T-cell (primary cell): ENCODE results near the gene APC2. TPM values are rescaled to one million over a fixed set of nuclear protein-coding genes. Genes with fewer than 3 reads are reported as not detected.
"Not testable (repeated sequence)": the region's sequence is repeated elsewhere in the genome, so short reads cannot be mapped to it uniquely, and the experiment has no call there.

Experiments used
- ATAC-seq, 4 experiments: fragments of 200-7000 bp in 3 of 4; fragments of 150-1000 bp in 1 of 4; cut with Tn5 transposase; replicated peaks in 1 of 4; 1 replicate in 3 of 4; 2 replicates in 1 of 4; pipeline ENCODE4 v1.10.0; 2021; ENCODE audit warnings: moderate library complexity in 3 of 4, mild to moderate bottlenecking in 2 of 4, moderate number of reproducible peaks in 1 of 4
- CTCF ChIA-PET, 2 donors: fragments of 300-600 bp; sonication (Branson Sonifier 250); formaldehyde crosslinking; loops; one replicate each; lab custom pipeline; 2022; ENCODE audit warnings: antibody characterized with exemption in 2 of 2; lab: Charles Lee
- POLR2A ChIA-PET, 2 donors: fragments of 300-600 bp; sonication (Branson Sonifier 250); formaldehyde crosslinking; loops; one replicate each; lab custom pipeline; 2022; ENCODE audit warnings: antibody characterized with exemption in 2 of 2; lab: Charles Lee
- DNase-seq, 35 experiments: peaks; one replicate each; pipeline versions ENCODE4 v3.0.0 to v3.0.0-alpha.2; 2013 to 2023
- H3K27ac ChIP-seq: one replicate; pipeline ENCODE4 v1.5.1; 2013; ENCODE audit warnings: low read length
- H3K27me3 ChIP-seq, 2 experiments: replicated peaks in 1 of 2; 1 replicate in 1 of 2; 2 replicates in 1 of 2; pipeline versions ENCODE4 v1.6.1 to v1.7.0; 2013; ENCODE audit warnings: low read length in 1 of 2, mixed read lengths in 1 of 2; ENCODE audit not compliant: control insufficient read depth in 2 of 2, insufficient read depth in 2 of 2; ENCODE audit errors: extremely low read depth in 1 of 2
- H3K36me3 ChIP-seq, 2 donors: 1 replicate in 1 of 2; 2 replicates in 1 of 2; pipeline versions ENCODE4 v1.6.1 to v1.7.0; 2013; ENCODE audit warnings: low read length in 1 of 2; ENCODE audit not compliant: control insufficient read depth in 2 of 2, insufficient read depth in 1 of 2; ENCODE audit errors: extremely low read depth in 1 of 2
- H3K4me1 ChIP-seq, 2 experiments: 1 replicate in 1 of 2; 2 replicates in 1 of 2; pipeline versions ENCODE4 v1.6.1 to v1.7.0; 2013; ENCODE audit warnings: low read length in 2 of 2, mixed read lengths in 1 of 2; ENCODE audit not compliant: insufficient read depth in 2 of 2, control insufficient read depth in 1 of 2; ENCODE audit errors: extremely low read depth in 1 of 2
- H3K4me3 ChIP-seq, 2 donors: 1 replicate in 1 of 2; 2 replicates in 1 of 2; pipeline versions ENCODE4 v1.5.1 to v1.7.0; 2013; ENCODE audit warnings: mild to moderate bottlenecking in 2 of 2, low read length in 1 of 2, moderate library complexity in 1 of 2; ENCODE audit not compliant: control insufficient read depth in 1 of 2; ENCODE audit errors: extremely low read depth in 1 of 2
- H3K9me3 ChIP-seq: 2 replicates; pipeline ENCODE4 v1.7.0; 2013
- H3K27ac Mint-ChIP-seq, 2 donors: one replicate each; pipeline ENCODE4 v1.8.0; 2020 to 2021; ENCODE audit warnings: mild to moderate bottlenecking in 2 of 2, mixed read lengths in 2 of 2
- H3K27me3 Mint-ChIP-seq, 2 donors: one replicate each; pipeline ENCODE4 v1.8.0; 2021 to 2022; ENCODE audit warnings: mixed read lengths in 2 of 2
- H3K36me3 Mint-ChIP-seq: one replicate; pipeline ENCODE4 v1.8.0; 2021; ENCODE audit warnings: mixed read lengths
- H3K4me1 Mint-ChIP-seq, 3 donors: one replicate each; pipeline ENCODE4 v1.8.0; 2020 to 2022; ENCODE audit warnings: mixed read lengths in 3 of 3, mild to moderate bottlenecking in 1 of 3
- H3K4me3 Mint-ChIP-seq, 3 donors: one replicate each; pipeline ENCODE4 v1.8.0; 2020 to 2022; ENCODE audit warnings: mild to moderate bottlenecking in 3 of 3, mixed read lengths in 3 of 3, moderate library complexity in 3 of 3
- H3K9me3 Mint-ChIP-seq, 3 donors: one replicate each; pipeline ENCODE4 v1.8.0; 2020 to 2022; ENCODE audit warnings: mixed read lengths in 3 of 3
- WGBS: methylation state at CpG from one replicate; pipeline ENCODE4 v1.1.5; 2013; ENCODE audit warnings: missing lambda C conversion rate; ENCODE audit not compliant: insufficient coverage; 5-methylcytosine and 5-hydroxymethylcytosine counted together
- total RNA-seq, 35 experiments: library from RNA in 6 of 35; stranded (reverse) in 6 of 35; fragments of 120-200 nt in 1 of 35; gene quantifications; one replicate each; pipeline versions ENCODE4 v1.2.1 to v1.2.4 and lab custom pipeline; 2013 to 2026

Gene APC2
- total RNA-seq, 5 donors from 2014 or later (not counting 1 experiment from before 2014, with no cell fraction given): 0.08 to 0.29 (median 0.13) TPM

- Mint-ChIP-seq H3K4me1 (peaks cover 23 to 35% (median 33%) of the 10 kb centered on the region in 3 donors), H3K4me3 (no peak overlapping the region), H3K36me3 (no peaks in the 10 kb centered on the region), H3K27me3 (peaks cover 0 to 6% of the 10 kb centered on the region in 2 donors), H3K27ac (no peak overlapping the region), H3K9me3 (no peaks in the 10 kb centered on the region)
- ChIA-PET POLR2A (no interaction called here), CTCF (interaction anchor here in 1 of 2 donors (0.6 kb wide), 1 partner anchor 121 kb away, joined by 4 read pairs; no protein-coding TSS in a partner anchor)
- H3K36me3 ChIP-seq: peaks cover 8 to 12% of the 10 kb centered on the region in 2 donors
- H3K4me1 ChIP-seq: peaks cover 9 to 66% of the 10 kb centered on the region in 2 experiments
- peaks cover 0 to 38% of the 10 kb centered on the region in 2 experiments for H3K27me3 ChIP-seq
- ATAC-seq (no peak), DNase-seq (no peak)
- WGBS: 94% methylated on average over 23 of the region's 26 CpGs
- no peak overlapping the region for H3K4me3 ChIP-seq
- H3K9me3 ChIP-seq: no peaks in the 10 kb centered on the region
- no peak overlapping the region for H3K27ac ChIP-seq
Measured at GRCh38 chr19:1474765-1475351, 24.9 kb downstream of the APC2 start.

- Histone ChIP-seq H3K9me3 (no peaks in the 10 kb centered on the region), H3K36me3 (peaks cover 8 to 12% of the 10 kb centered on the region in 2 donors), H3K4me1 (peaks cover 7 to 56% of the 10 kb centered on the region in 2 experiments), H3K27me3 (peaks cover 0 to 29% of the 10 kb centered on the region in 2 experiments), H3K4me3 (no peak overlapping the region), H3K27ac (no peak overlapping the region)
- ChIA-PET POLR2A (no interaction called here), CTCF (interaction anchor here in 1 of 2 donors (0.6 kb wide), 1 partner anchor 120 kb away, joined by 4 read pairs; no protein-coding TSS in a partner anchor)
- DNase-seq (no peak), ATAC-seq (no peak)
- Mint-ChIP-seq H3K4me3 (no peak overlapping the region), H3K27me3 (peaks cover 0 to 4% of the 10 kb centered on the region in 2 donors), H3K27ac (no peak overlapping the region), H3K9me3 (no peaks in the 10 kb centered on the region), H3K36me3 (no peaks in the 10 kb centered on the region), H3K4me1 (peaks cover 22 to 33% (median 32%) of the 10 kb centered on the region in 3 donors)
- 96% methylated on average over 27 of the region's 31 CpGs for WGBS
Measured at GRCh38 chr19:1475751-1476437, 26.0 kb downstream of the APC2 start.

- POLR2A ChIA-PET, H3K27ac ChIP-seq, H3K4me3 ChIP-seq, H3K9me3 Mint-ChIP-seq, H3K36me3 Mint-ChIP-seq, H3K27me3 Mint-ChIP-seq, H3K27ac Mint-ChIP-seq, H3K9me3 ChIP-seq, ATAC-seq, DNase-seq: not testable (repeated sequence)
- peaks cover 0 to 18% of the 10 kb centered on the region in 2 experiments for H3K27me3 ChIP-seq
- 90% methylated on average over 4 of the region's 9 CpGs for WGBS
- H3K4me3 Mint-ChIP-seq: peak overlapping the region; percentile 48 to 94 (median 64)
- H3K4me1 Mint-ChIP-seq: peaks cover 19 to 29% (median 26%) of the 10 kb centered on the region in 3 donors
- H3K4me1 ChIP-seq: peaks cover 4 to 44% of the 10 kb centered on the region in 2 experiments
- CTCF ChIA-PET: interaction anchor here in 1 of 2 donors (0.6 kb wide), 1 partner anchor 35 kb away, joined by 3 read pairs; no protein-coding TSS in a partner anchor
- peaks cover 8 to 12% of the 10 kb centered on the region in 2 donors for H3K36me3 ChIP-seq
Measured at GRCh38 chr19:1477056-1477455, 27.1 kb downstream of the APC2 start.

- H3K27me3 ChIP-seq: no peaks in the 10 kb centered on the region
- H3K27ac Mint-ChIP-seq: peak within 1 kb of the TSS; percentile 96 to 98
Measured at GRCh38 chr19:1478934-1479707, 29.2 kb downstream of the APC2 start, which contains the start of gene C19orf25. Gene C19orf25 (minus strand): TSS chr19:1479215. CDS start chr19:1478903, 312 bp downstream.

GRCh38 chr19:1481224-1481892, 31.4 kb downstream of the APC2 start:
- H3K9me3 Mint-ChIP-seq: no peaks in the 10 kb centered on the region
- H3K27me3 ChIP-seq: no peaks in the 10 kb centered on the region
- ATAC-seq: no peak
- ChIA-PET POLR2A (no interaction called here), CTCF (no interaction called here)
- H3K27ac Mint-ChIP-seq: no peak overlapping the region
- no peak overlapping the region for H3K4me3 Mint-ChIP-seq
- no peaks in the 10 kb centered on the region for H3K9me3 ChIP-seq
- H3K27me3 Mint-ChIP-seq: no peaks in the 10 kb centered on the region
- peaks cover 0 to 4% of the 10 kb centered on the region in 2 donors for H3K36me3 ChIP-seq
- H3K36me3 Mint-ChIP-seq: no peaks in the 10 kb centered on the region
- H3K4me1 ChIP-seq: peaks cover 4 to 26% of the 10 kb centered on the region in 2 experiments
- WGBS: 89% methylated on average over 26 of the region's 26 CpGs
- no peak overlapping the region for H3K27ac ChIP-seq
- H3K4me1 Mint-ChIP-seq: peaks cover 11 to 20% (median 19%) of the 10 kb centered on the region in 3 donors
- H3K4me3 ChIP-seq: no peak overlapping the region
- DNase-seq: no peak

More at GRCh38 chr19:1478934-1479707, 29.2 kb downstream of the APC2 start, which contains the start of gene C19orf25:
- no peaks in the 10 kb centered on the region for H3K9me3 ChIP-seq
- ChIA-PET POLR2A (interaction anchor here in 1 of 2 donors (0.6 kb wide), 1 partner anchor 845 kb away, joined by 5 read pairs; no protein-coding TSS in a partner anchor), CTCF (interaction anchor here in 1 of 2 donors (0.6 kb wide), 1 partner anchor 175 kb away, joined by 4 read pairs; no protein-coding TSS in a partner anchor)
- peaks cover 8 to 9% of the 10 kb centered on the region in 2 donors for H3K36me3 ChIP-seq
- DNase-seq (peak; percentile 78 to 93 (median 88)), ATAC-seq (peak; percentile 94 to 99 (median 96))
- peaks cover 4 to 32% of the 10 kb centered on the region in 2 experiments for H3K4me1 ChIP-seq
- Mint-ChIP-seq H3K4me1 (peaks cover 16 to 20% (median 20%) of the 10 kb centered on the region in 3 donors), H3K27me3 (no peaks in the 10 kb centered on the region), H3K4me3 (peak within 1 kb of the TSS; percentile 94 to 99 (median 98)), H3K36me3 (no peaks in the 10 kb centered on the region), H3K9me3 (no peaks in the 10 kb centered on the region)
- under 1% methylated on average over 64 of the region's 71 CpGs for WGBS
- H3K4me3 ChIP-seq: peak within 1 kb of the TSS; percentile 72 to 89
- peak within 1 kb of the TSS; percentile 70 for H3K27ac ChIP-seq
